SK-N-SH treated with all-trans-retinoic acid at 6 μM for 48 hours (cell line): ENCODE data around the gene MOV10L1.
"Not testable (repeated sequence)": the region's sequence is repeated elsewhere in the genome, so short reads cannot be mapped to it uniquely, and the experiment has no call there.

Experiments
- ATAC-seq: fragments of 200-7000 bp; cut with Tn5 transposase; 3 replicates; pipeline ENCODE4 v1.9.1; 2020; ENCODE audit warnings: mild to moderate bottlenecking, moderate library complexity
- BACH2 ChIP-seq: fragments of 250-450 bp; sonication (Bioruptor Pico); IDR thresholded peaks from 2 replicates; pipeline ENCODE4 v1.9.0; 2021; ENCODE audit warnings: mild to moderate bottlenecking, borderline replicate concordance
- CSDC2 ChIP-seq: fragments of 250-450 bp; sonication (Bioruptor Pico); IDR thresholded peaks from 2 replicates; pipeline ENCODE4 v1.5.0; 2020; ENCODE audit warnings: mild to moderate bottlenecking, moderate library complexity
- CSRNP3 ChIP-seq: fragments of 250-450 bp; sonication (Bioruptor Pico); IDR thresholded peaks from 2 replicates; pipeline ENCODE4 v1.5.1; 2021; ENCODE audit warnings: mild to moderate bottlenecking, moderate library complexity
- ESRRG ChIP-seq: fragments of 250-450 bp; sonication (Bioruptor Pico); IDR thresholded peaks from 2 replicates; pipeline ENCODE4 v1.6.1; 2021; ENCODE audit warnings: mild to moderate bottlenecking
- GLIS3 ChIP-seq: fragments of 250-450 bp; sonication (Bioruptor Pico); IDR thresholded peaks from 2 replicates; pipeline ENCODE4 v1.5.0; 2020; ENCODE audit warnings: mild to moderate bottlenecking, moderate library complexity
- ISL1 ChIP-seq: fragments of 250-450 bp; sonication (Bioruptor Pico); IDR thresholded peaks from 2 replicates; pipeline ENCODE4 v2.1.2; 2022; ENCODE audit warnings: mild to moderate bottlenecking, moderate library complexity
- OSR1 ChIP-seq: fragments of 250-450 bp; sonication (Bioruptor Pico); IDR thresholded peaks from 2 replicates; pipeline ENCODE4 v1.8.0; 2022; ENCODE audit warnings: moderate library complexity, mild to moderate bottlenecking, inconsistent platforms
- PATZ1 ChIP-seq: fragments of 250-450 bp; sonication (Bioruptor Pico); IDR thresholded peaks from 2 replicates; pipeline ENCODE4 v1.8.0; 2020; ENCODE audit warnings: mild to moderate bottlenecking, moderate library complexity, borderline replicate concordance
- POU6F1 ChIP-seq: fragments of 250-450 bp; sonication (Bioruptor Pico); IDR thresholded peaks from 2 replicates; pipeline ENCODE4 v1.8.0; 2021; ENCODE audit warnings: low read depth, mild to moderate bottlenecking, moderate library complexity, borderline replicate concordance
- PPARA ChIP-seq: fragments of 250-450 bp; sonication (Bioruptor Pico); IDR thresholded peaks from 2 replicates; pipeline ENCODE4 v1.5.0; 2020; ENCODE audit warnings: mild to moderate bottlenecking, borderline replicate concordance
- RARB ChIP-seq: fragments of 250-450 bp; sonication (Bioruptor Pico); IDR thresholded peaks from 2 replicates; pipeline ENCODE4 v1.8.0; 2021; ENCODE audit warnings: mild to moderate bottlenecking, moderate library complexity
- SNAI2 ChIP-seq: fragments of 250-450 bp; sonication (Bioruptor Pico); IDR thresholded peaks from 2 replicates; pipeline ENCODE4 v1.5.0; 2020; ENCODE audit warnings: mild to moderate bottlenecking, moderate library complexity
- TSHZ2 ChIP-seq: fragments of 250-450 bp; sonication (Bioruptor Pico); IDR thresholded peaks from 2 replicates; pipeline ENCODE4 v1.5.0; 2020; ENCODE audit warnings: mild to moderate bottlenecking, moderate library complexity
- ZFP30 ChIP-seq: fragments of 450-650 bp; formaldehyde crosslinking; IDR thresholded peaks from 2 replicates; pipeline ENCODE4 v1.5.0; 2022; ENCODE audit warnings: mild to moderate bottlenecking, moderate library complexity
- ZNF565 ChIP-seq: fragments of 450-650 bp; formaldehyde crosslinking; conservative IDR thresholded peaks from 2 replicates; pipeline ENCODE4 v1.5.0; 2020; ENCODE audit warnings: low read depth, mild to moderate bottlenecking, moderate library complexity

Gene MOV10L1

GRCh38 chr22:50146439-50147238, 56.8 kb downstream of the MOV10L1 start:
- TF ChIP-seq SNAI2 (CRISPR knock-in tag), result no peak
- TF ChIP-seq PATZ1 (CRISPR knock-in tag), result no peak
- no peak for TF ChIP-seq RARB (CRISPR knock-in tag)
- TF ChIP-seq ZFP30 (CRISPR knock-in tag), result no peak
- TF ChIP-seq PPARA, result no peak
- no peak for TF ChIP-seq POU6F1 (CRISPR knock-in tag)

GRCh38 chr22:50147258-50148165, 57.7 kb downstream of the MOV10L1 start:
- not testable (repeated sequence) for ATAC-seq

More at GRCh38 chr22:50146439-50147238, 56.8 kb downstream of the MOV10L1 start:
- ATAC-seq, result peak; percentile 88

GRCh38 chr22:50148166-50148500, 58.3 kb downstream of the MOV10L1 start:
- ATAC-seq, result no peak
- no peak for TF ChIP-seq CSRNP3 (CRISPR knock-in tag)
- no peak for TF ChIP-seq OSR1 (CRISPR knock-in tag)
- no peak for TF ChIP-seq BACH2 (CRISPR knock-in tag)
- TF ChIP-seq ESRRG (CRISPR knock-in tag), result no peak
- TF ChIP-seq GLIS3 (CRISPR knock-in tag), result no peak

GRCh38 chr22:50148991-50149721, 59.4 kb downstream of the MOV10L1 start:
- TF ChIP-seq PATZ1 (CRISPR knock-in tag), result no peak
- TF ChIP-seq SNAI2 (CRISPR knock-in tag), result no peak
- no peak for TF ChIP-seq ISL1 (CRISPR knock-in tag)
- TF ChIP-seq GLIS3 (CRISPR knock-in tag), result no peak
- TF ChIP-seq ZNF565 (CRISPR knock-in tag), result no peak
- TF ChIP-seq PPARA, result no peak
- no peak for TF ChIP-seq ZFP30 (CRISPR knock-in tag)
- no peak for TF ChIP-seq CSDC2 (CRISPR knock-in tag)
- no peak for TF ChIP-seq ESRRG (CRISPR knock-in tag)
- TF ChIP-seq OSR1 (CRISPR knock-in tag), result no peak
- TF ChIP-seq CSRNP3 (CRISPR knock-in tag), result no peak
- TF ChIP-seq TSHZ2 (CRISPR knock-in tag), result no peak
- peak; percentile 73 for ATAC-seq
